Activated T-cell treated with anti-CD3 and anti-CD28 coated beads, Interleukin-2, amount 50 U/mL, for 4 hours (primary cell): Measurements from ENCODE around the gene CACNA1D. TPM values are rescaled to one million over a fixed set of nuclear protein-coding genes. Genes with fewer than 3 reads are reported as not detected.

ENCODE experiments used
- ATAC-seq, 2 donors: fragments of 200-7000 bp; cut with Tn5 transposase; one replicate each; pipeline ENCODE4 v1.10.0; 2021
- DNase-seq: peaks from one replicate; pipeline ENCODE4 v3.0.0-alpha.2; 2020
- H3K27me3 Mint-ChIP-seq: one replicate; pipeline ENCODE4 v1.8.0; 2021; ENCODE audit warnings: low read depth, mixed read lengths
- H3K36me3 Mint-ChIP-seq: one replicate; pipeline ENCODE4 v1.8.0; 2022; ENCODE audit warnings: mixed read lengths; ENCODE audit not compliant: insufficient read depth
- H3K4me1 Mint-ChIP-seq: one replicate; pipeline ENCODE4 v1.8.0; 2021; ENCODE audit warnings: low read depth, mixed read lengths
- H3K4me3 Mint-ChIP-seq: one replicate; pipeline ENCODE4 v1.8.0; 2021; ENCODE audit warnings: mild to moderate bottlenecking, moderate library complexity, mixed read lengths
- H3K9me3 Mint-ChIP-seq: one replicate; pipeline ENCODE4 v1.8.0; 2021; ENCODE audit warnings: mixed read lengths
- total RNA-seq, 3 donors: library from RNA; stranded (reverse); gene quantifications; one replicate each; pipeline ENCODE4 v1.2.1, GENCODE V29; 2021

Gene CACNA1D
- total RNA-seq, 3 donors from 2014 or later: 0.18 to 0.52 (median 0.51) TPM

GRCh38 chr3:53794597-53794996, 300.2 kb downstream of the CACNA1D start:
- H3K27me3 Mint-ChIP-seq: peaks cover 8% of the 10 kb centered on the region
- no peak for DNase-seq
- no peaks in the 10 kb centered on the region for H3K9me3 Mint-ChIP-seq
- no peak for ATAC-seq
- no peak overlapping the region for H3K4me3 Mint-ChIP-seq
- H3K36me3 Mint-ChIP-seq: no peaks in the 10 kb centered on the region
- H3K4me1 Mint-ChIP-seq: no peaks in the 10 kb centered on the region

- Mint-ChIP-seq H3K4me3 (no peak overlapping the region), H3K36me3 (no peaks in the 10 kb centered on the region), H3K27me3 (peaks cover 6% of the 10 kb centered on the region), H3K9me3 (no peaks in the 10 kb centered on the region), H3K4me1 (no peaks in the 10 kb centered on the region)
- no peak for DNase-seq
- ATAC-seq: no peak
Observed at GRCh38 chr3:53795176-53795575, 300.8 kb downstream of the CACNA1D start.

GRCh38 chr3:53795789-53796560, 301.6 kb downstream of the CACNA1D start:
- H3K27me3 Mint-ChIP-seq: peaks cover 6% of the 10 kb centered on the region
- H3K9me3 Mint-ChIP-seq: no peaks in the 10 kb centered on the region
- ATAC-seq (no peak), DNase-seq (no peak)
- H3K4me3 Mint-ChIP-seq: no peak overlapping the region
- no peaks in the 10 kb centered on the region for H3K4me1 Mint-ChIP-seq
- H3K36me3 Mint-ChIP-seq: no peaks in the 10 kb centered on the region

- H3K4me3 Mint-ChIP-seq: no peak overlapping the region
- peaks cover 2% of the 10 kb centered on the region for H3K27me3 Mint-ChIP-seq
- no peaks in the 10 kb centered on the region for H3K9me3 Mint-ChIP-seq
- ATAC-seq (no peak), DNase-seq (no peak)
- no peaks in the 10 kb centered on the region for H3K36me3 Mint-ChIP-seq
- no peaks in the 10 kb centered on the region for H3K4me1 Mint-ChIP-seq
Observed at GRCh38 chr3:53798144-53798543, 303.7 kb downstream of the CACNA1D start.

GRCh38 chr3:53799338-53799865, 305.0 kb downstream of the CACNA1D start:
- no peaks in the 10 kb centered on the region for H3K9me3 Mint-ChIP-seq
- no peaks in the 10 kb centered on the region for H3K4me1 Mint-ChIP-seq
- ATAC-seq (no peak), DNase-seq (no peak)
- H3K36me3 Mint-ChIP-seq: no peaks in the 10 kb centered on the region
- H3K27me3 Mint-ChIP-seq: peaks cover 2% of the 10 kb centered on the region
- H3K4me3 Mint-ChIP-seq: no peak overlapping the region

GRCh38 chr3:53800041-53800906, 305.9 kb downstream of the CACNA1D start:
- H3K36me3 Mint-ChIP-seq: no peaks in the 10 kb centered on the region
- ATAC-seq: no peak
- no peaks in the 10 kb centered on the region for H3K4me1 Mint-ChIP-seq
- peaks cover 2% of the 10 kb centered on the region for H3K27me3 Mint-ChIP-seq
- DNase-seq: no peak
- no peak overlapping the region for H3K4me3 Mint-ChIP-seq
- no peaks in the 10 kb centered on the region for H3K9me3 Mint-ChIP-seq

- DNase-seq (no peak), ATAC-seq (no peak)
- H3K4me1 Mint-ChIP-seq: no peaks in the 10 kb centered on the region
- no peaks in the 10 kb centered on the region for H3K27me3 Mint-ChIP-seq
- H3K4me3 Mint-ChIP-seq: no peak overlapping the region
- H3K36me3 Mint-ChIP-seq: no peaks in the 10 kb centered on the region
- no peaks in the 10 kb centered on the region for H3K9me3 Mint-ChIP-seq
Observed at GRCh38 chr3:53801319-53801718, 306.9 kb downstream of the CACNA1D start.

GRCh38 chr3:53802256-53802880, 308.0 kb downstream of the CACNA1D start:
- ATAC-seq (no peak), DNase-seq (no peak)
- Mint-ChIP-seq H3K9me3 (no peaks in the 10 kb centered on the region), H3K4me3 (no peak overlapping the region), H3K27me3 (peaks cover 3% of the 10 kb centered on the region), H3K36me3 (no peaks in the 10 kb centered on the region), H3K4me1 (no peaks in the 10 kb centered on the region)

- no peak for DNase-seq
- no peaks in the 10 kb centered on the region for H3K4me1 Mint-ChIP-seq
- H3K4me3 Mint-ChIP-seq: no peak overlapping the region
- no peaks in the 10 kb centered on the region for H3K36me3 Mint-ChIP-seq
- no peaks in the 10 kb centered on the region for H3K9me3 Mint-ChIP-seq
- no peak for ATAC-seq
- peaks cover 3% of the 10 kb centered on the region for H3K27me3 Mint-ChIP-seq
Observed at GRCh38 chr3:53803124-53803815, 308.9 kb downstream of the CACNA1D start.

GRCh38 chr3:53803816-53804695, 309.6 kb downstream of the CACNA1D start:
- peaks cover 3% of the 10 kb centered on the region for H3K27me3 Mint-ChIP-seq
- no peak for DNase-seq
- H3K4me1 Mint-ChIP-seq: no peaks in the 10 kb centered on the region
- H3K36me3 Mint-ChIP-seq: no peaks in the 10 kb centered on the region
- no peak overlapping the region for H3K4me3 Mint-ChIP-seq
- H3K9me3 Mint-ChIP-seq: no peaks in the 10 kb centered on the region
- ATAC-seq: no peak

GRCh38 chr3:53804697-53805462, 310.5 kb downstream of the CACNA1D start:
- Mint-ChIP-seq H3K36me3 (no peaks in the 10 kb centered on the region), H3K4me1 (no peaks in the 10 kb centered on the region), H3K27me3 (peaks cover 3% of the 10 kb centered on the region), H3K9me3 (no peaks in the 10 kb centered on the region), H3K4me3 (no peak overlapping the region)
- DNase-seq (no peak), ATAC-seq (peak in 1 of 2 donors; percentile 4)

GRCh38 chr3:53805463-53806159, 311.2 kb downstream of the CACNA1D start:
- H3K9me3 Mint-ChIP-seq: no peaks in the 10 kb centered on the region

More at GRCh38 chr3:53805463-53806159, 311.2 kb downstream of the CACNA1D start:
- H3K4me1 Mint-ChIP-seq: no peaks in the 10 kb centered on the region
- H3K36me3 Mint-ChIP-seq: no peaks in the 10 kb centered on the region
- ATAC-seq: no peak
- peaks cover 3% of the 10 kb centered on the region for H3K27me3 Mint-ChIP-seq
- no peak for DNase-seq
- H3K4me3 Mint-ChIP-seq: no peak overlapping the region
